DOHH2 (cell line): Measurements from ENCODE around the gene ZNF285.
"Not testable (repeated sequence)": the region's sequence is repeated elsewhere in the genome, so short reads cannot be mapped to it uniquely, and the experiment has no call there.

Experiments used
- H3F3A ChIP-seq: fragments of 200-600 bp; sonication (generic), shearing (Covaris generic); 2 replicates; pipeline ENCODE4 v1.6.0; 2016; ENCODE audit warnings: antibody characterized with exemption, mild to moderate bottlenecking; ENCODE audit not compliant: control insufficient read depth, insufficient read depth
- H3K27ac ChIP-seq: fragments of 200-600 bp; sonication (generic); 2 replicates; pipeline ENCODE4 v1.5.1; 2014; ENCODE audit warnings: low read depth, mild to moderate bottlenecking, low read length, moderate library complexity
- H3K27me3 ChIP-seq: fragments of 200-600 bp; sonication (generic); 2 replicates; pipeline ENCODE4 v1.6.1; 2014; ENCODE audit warnings: mild to moderate bottlenecking, low read length, mixed read lengths; ENCODE audit not compliant: control insufficient read depth
- H3K36me3 ChIP-seq: fragments of 200-600 bp; sonication (generic); 2 replicates; pipeline ENCODE4 v1.6.1; 2014; ENCODE audit warnings: mild to moderate bottlenecking, low read length, moderate library complexity, mixed read lengths; ENCODE audit not compliant: control insufficient read depth
- H3K4me1 ChIP-seq: fragments of 200-600 bp; sonication (generic); 2 replicates; pipeline ENCODE4 v1.6.1; 2014; ENCODE audit warnings: mild to moderate bottlenecking, low read length, mixed read lengths; ENCODE audit not compliant: control insufficient read depth
- H3K4me2 ChIP-seq: fragments of 200-600 bp; sonication (generic); 2 replicates; pipeline ENCODE4 v1.6.0; 2014; ENCODE audit warnings: mild to moderate bottlenecking, low read length, moderate library complexity
- H3K4me3 ChIP-seq: fragments of 200-600 bp; sonication (generic); 2 replicates; pipeline ENCODE4 v1.5.1; 2014; ENCODE audit warnings: mild to moderate bottlenecking, low read length, mixed read lengths
- H3K79me2 ChIP-seq: fragments of 200-600 bp; sonication (generic); 2 replicates; pipeline ENCODE4 v1.6.1; 2014; ENCODE audit warnings: mild to moderate bottlenecking, low read length, mixed read lengths; ENCODE audit not compliant: control insufficient read depth
- H3K9me2 ChIP-seq: fragments of 200-600 bp; sonication (generic); replicated peaks from 2 replicates; pipeline ENCODE4 v1.6.1; 2014; ENCODE audit warnings: mild to moderate bottlenecking, low read length, mixed read lengths; ENCODE audit not compliant: control insufficient read depth
- H3K9me3 ChIP-seq: fragments of 200-600 bp; sonication (generic); 2 replicates; pipeline ENCODE4 v1.6.1; 2014; ENCODE audit warnings: antibody characterized with exemption, low read length, mixed read lengths; ENCODE audit not compliant: control insufficient read depth, insufficient read depth
- H4K20me1 ChIP-seq: fragments of 200-600 bp; sonication (generic); 2 replicates; pipeline ENCODE4 v1.6.0; 2014; ENCODE audit warnings: low read depth, mild to moderate bottlenecking, antibody characterized with exemption, low read length, moderate library complexity; ENCODE audit not compliant: control insufficient read depth, insufficient read depth
- EZH2phosphoT487 ChIP-seq: fragments of 200-600 bp; sonication (generic); IDR thresholded peaks from 2 replicates; pipeline ENCODE4 v1.6.1; 2017; ENCODE audit warnings: borderline replicate concordance, mild to moderate bottlenecking, antibody characterized with exemption, low read length, moderate library complexity, mixed read lengths
- TF ChIP-seq, protein P1 (sequence below): fragments of 200-600 bp; sonication (generic); IDR thresholded peaks from one replicate; pipeline ENCODE4 v1.5.1; 2014; ENCODE audit warnings: antibody characterized with exemption, mild to moderate bottlenecking, low read depth, low read length; ENCODE audit not compliant: poor library complexity, severe bottlenecking

The ZNF285 gene

DNA sequence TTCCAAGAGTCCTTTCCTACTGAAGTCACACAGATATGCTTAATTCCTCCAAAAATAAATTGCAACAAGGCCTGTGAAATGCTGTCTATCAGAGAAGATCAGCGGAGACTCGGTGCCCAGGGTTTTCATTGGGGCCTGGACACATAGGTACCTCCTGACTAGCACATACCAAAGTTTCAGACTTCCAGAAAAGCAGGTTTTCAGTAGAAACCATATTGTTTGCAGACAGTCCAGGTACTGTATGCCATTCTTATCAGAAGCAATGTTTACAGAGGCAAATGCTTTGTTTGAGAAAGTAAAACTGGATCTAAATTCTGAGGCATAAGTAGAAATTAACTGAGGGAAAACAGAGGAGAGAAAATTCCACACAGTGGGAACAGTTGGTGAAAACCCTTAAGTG is 34.0 kb upstream of the ZNF285 start:
- Histone ChIP-seq H3K36me3 (no peaks in the 10 kb centered on the region), H3K4me2 (no peak overlapping the region), H3K4me1 (no peaks in the 10 kb centered on the region), H3K4me3 (no peak overlapping the region), H3F3A (no peaks in the 10 kb centered on the region), H3K79me2 (no peaks in the 10 kb centered on the region), H3K9me3 (peaks cover 10% of the 10 kb centered on the region), H4K20me1 (no peaks in the 10 kb centered on the region), H3K9me2 (no peaks in the 10 kb centered on the region), H3K27me3 (no peaks in the 10 kb centered on the region), H3K27ac (no peak overlapping the region)
- no peak for TF ChIP-seq EZH2phosphoT487
- TF ChIP-seq, protein P1, sequence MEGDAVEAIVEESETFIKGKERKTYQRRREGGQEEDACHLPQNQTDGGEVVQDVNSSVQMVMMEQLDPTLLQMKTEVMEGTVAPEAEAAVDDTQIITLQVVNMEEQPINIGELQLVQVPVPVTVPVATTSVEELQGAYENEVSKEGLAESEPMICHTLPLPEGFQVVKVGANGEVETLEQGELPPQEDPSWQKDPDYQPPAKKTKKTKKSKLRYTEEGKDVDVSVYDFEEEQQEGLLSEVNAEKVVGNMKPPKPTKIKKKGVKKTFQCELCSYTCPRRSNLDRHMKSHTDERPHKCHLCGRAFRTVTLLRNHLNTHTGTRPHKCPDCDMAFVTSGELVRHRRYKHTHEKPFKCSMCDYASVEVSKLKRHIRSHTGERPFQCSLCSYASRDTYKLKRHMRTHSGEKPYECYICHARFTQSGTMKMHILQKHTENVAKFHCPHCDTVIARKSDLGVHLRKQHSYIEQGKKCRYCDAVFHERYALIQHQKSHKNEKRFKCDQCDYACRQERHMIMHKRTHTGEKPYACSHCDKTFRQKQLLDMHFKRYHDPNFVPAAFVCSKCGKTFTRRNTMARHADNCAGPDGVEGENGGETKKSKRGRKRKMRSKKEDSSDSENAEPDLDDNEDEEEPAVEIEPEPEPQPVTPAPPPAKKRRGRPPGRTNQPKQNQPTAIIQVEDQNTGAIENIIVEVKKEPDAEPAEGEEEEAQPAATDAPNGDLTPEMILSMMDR: no peak

DNA sequence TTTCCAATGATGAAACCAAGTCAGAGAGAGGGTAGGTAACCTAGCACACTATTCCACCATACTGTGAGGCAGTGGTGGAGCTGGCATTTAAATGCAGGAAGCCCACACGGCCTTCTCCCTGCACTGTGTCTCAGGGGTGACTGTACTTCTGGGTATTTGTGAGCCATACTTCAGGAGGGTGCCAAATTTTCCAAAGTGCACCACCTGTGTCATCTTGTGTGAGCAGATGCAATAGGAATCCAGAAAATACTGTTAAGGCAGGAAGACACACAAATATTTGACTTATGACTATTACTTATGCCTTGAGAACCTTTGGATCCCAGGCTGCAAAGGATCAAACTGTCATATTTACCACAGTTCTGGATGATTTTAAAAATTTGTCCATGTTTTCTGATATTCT is 29.5 kb upstream of the ZNF285 start:
- H3K27ac ChIP-seq: no peak overlapping the region
- no peaks in the 10 kb centered on the region for H3K79me2 ChIP-seq
- H4K20me1 ChIP-seq: no peaks in the 10 kb centered on the region
- no peak overlapping the region for H3K4me2 ChIP-seq
- TF ChIP-seq, protein P1: no peak
- TF ChIP-seq EZH2phosphoT487: no peak
- no peaks in the 10 kb centered on the region for H3F3A ChIP-seq
- H3K4me3 ChIP-seq: no peak overlapping the region
- H3K9me2 ChIP-seq: no peaks in the 10 kb centered on the region
- H3K4me1 ChIP-seq: no peaks in the 10 kb centered on the region
- peaks cover 25% of the 10 kb centered on the region for H3K9me3 ChIP-seq
- no peaks in the 10 kb centered on the region for H3K27me3 ChIP-seq
- H3K36me3 ChIP-seq: no peaks in the 10 kb centered on the region

DNA sequence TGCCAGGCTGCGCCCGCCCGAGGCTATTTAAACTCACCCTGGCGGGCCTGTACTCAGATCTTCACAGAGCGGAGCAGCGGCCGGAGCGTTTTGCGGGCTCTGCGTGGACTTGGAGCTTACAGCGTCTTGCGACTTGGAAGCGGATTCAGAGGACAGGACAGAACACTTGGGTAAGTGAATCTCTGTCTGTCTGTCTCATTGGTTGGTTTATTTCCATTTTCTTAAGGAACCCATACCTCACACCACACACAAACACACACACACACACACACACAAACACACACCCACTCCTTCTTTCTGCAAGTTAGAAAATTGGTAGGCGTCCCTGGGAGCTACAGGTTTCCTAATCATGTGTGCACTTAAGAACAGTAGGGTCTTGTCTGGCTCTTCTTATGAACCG is 14.1 kb upstream of the ZNF285 start:
- H3K27me3 ChIP-seq, H3K9me3 ChIP-seq, H3F3A ChIP-seq, H3K4me2 ChIP-seq, H4K20me1 ChIP-seq, H3K9me2 ChIP-seq, H3K4me3 ChIP-seq, H3K79me2 ChIP-seq, H3K36me3 ChIP-seq, H3K4me1 ChIP-seq, H3K27ac ChIP-seq: not testable (repeated sequence)

DNA sequence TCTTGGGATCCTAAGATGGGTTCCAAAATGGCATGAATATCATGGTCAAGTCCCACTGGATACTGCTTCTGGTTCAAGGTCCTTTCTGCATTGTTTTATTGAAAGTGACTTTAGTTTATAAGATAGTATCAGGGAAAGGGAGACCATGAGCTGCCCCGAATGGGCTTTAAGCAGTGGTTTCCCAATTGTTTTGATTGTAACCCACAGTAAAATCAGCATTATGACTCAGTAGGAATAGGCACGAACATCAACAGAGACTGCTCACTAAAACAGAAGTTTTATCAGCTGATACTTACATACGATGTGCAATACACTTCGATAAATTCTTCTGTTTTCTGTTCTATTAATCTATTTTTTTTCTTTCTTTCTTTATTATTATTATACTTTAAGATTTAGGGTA is 12.1 kb downstream of the ZNF285 start:
- H4K20me1 ChIP-seq, H3K4me2 ChIP-seq, H3K79me2 ChIP-seq, H3K9me3 ChIP-seq, H3K36me3 ChIP-seq, H3K4me1 ChIP-seq, H3K27ac ChIP-seq, H3K4me3 ChIP-seq, H3K9me2 ChIP-seq, H3F3A ChIP-seq, H3K27me3 ChIP-seq: not testable (repeated sequence)
